HepG2 (cell line): ENCODE results near the gene LDLRAD4. TPM values are rescaled to one million over a fixed set of nuclear protein-coding genes. Genes with fewer than 3 reads are reported as not detected.

Experiments
- ATAC-seq: fragments of 200-7000 bp; cut with Tn5 transposase; 3 replicates; pipeline ENCODE4 v1.9.1; 2020; ENCODE audit warnings: mild to moderate bottlenecking, moderate library complexity
- BruUV-seq: library from RNA; stranded (reverse); fragments of 400-500 nt; replicated peaks from 2 replicates; lab custom pipeline; 2021; lab: Mats Ljungman, UMichigan
- CTCF ChIA-PET: fragments of 300-600 bp; formaldehyde crosslinking; extraction: SDS; loops from one replicate; lab custom pipeline; 2021; ENCODE audit warnings: low total read pairs, inconsistent platforms, low intra/inter-chr PET ratio; lab: Yijun Ruan, JAX
- POLR2A ChIA-PET: fragments of 350-600 bp; sonication (Branson Sonifier 250); formaldehyde crosslinking; loops from one replicate; lab custom pipeline; 2020; ENCODE audit warnings: antibody characterized with exemption, inconsistent platforms; lab: Yijun Ruan, JAX
- DNase-seq: peaks from one replicate; pipeline ENCODE4 v3.0.0-alpha.2; 2015; ENCODE audit warnings: low spot score
- FAIRE-seq: peaks from 3 replicates; lab custom pipeline; 2011; peaks lifted over from hg19 to GRCh38; lab: Jason Lieb, UNC
- H2AFZ ChIP-seq: one replicate; pipeline ENCODE4 v1.6.1; 2011; ENCODE audit warnings: low read length, inconsistent platforms
- H3K27ac ChIP-seq: fragments of 300-600 bp; 3 replicates; pipeline ENCODE4 v1.8.0; 2011; ENCODE audit warnings: mixed run types, mild to moderate bottlenecking, mixed read lengths, low read length, inconsistent platforms; ENCODE audit not compliant: insufficient read depth; ENCODE audit errors: extremely low read length
- H3K27me3 ChIP-seq, 2 experiments: fragments of 200-600 bp in 1 of 2; 2 replicates in 1 of 2; 3 replicates in 1 of 2; pipeline versions ENCODE4 v1.6.0 to v1.8.0; 2011; ENCODE audit warnings: low read length in 2 of 2, mild to moderate bottlenecking in 2 of 2, moderate library complexity in 2 of 2, inconsistent platforms in 1 of 2; ENCODE audit not compliant: insufficient read depth in 2 of 2, control insufficient read depth in 1 of 2
- H3K36me3 ChIP-seq, 2 experiments: fragments of 200-600 bp in 1 of 2; replicated peaks in 1 of 2; 2 replicates in 1 of 2; 3 replicates in 1 of 2; pipeline versions ENCODE4 v1.5.1 to v1.8.0; 2011; ENCODE audit warnings: low read length in 2 of 2, inconsistent platforms in 1 of 2; ENCODE audit not compliant: insufficient read depth in 2 of 2, control insufficient read depth in 1 of 2
- H3K4me1 ChIP-seq: 2 replicates; pipeline ENCODE4 v1.5.1; 2012; ENCODE audit warnings: low read length, inconsistent platforms; ENCODE audit not compliant: insufficient read depth
- H3K4me2 ChIP-seq: 2 replicates; pipeline ENCODE4 v1.6.0; 2011; ENCODE audit warnings: low read depth, low read length, inconsistent platforms
- H3K4me3 ChIP-seq, 3 experiments: fragments of 200-600 bp in 1 of 3; sonication (generic), shearing (Covaris generic) in 1 of 3; replicated peaks in 1 of 3; 2 replicates each; pipeline ENCODE4 v1.5.1; 2011 to 2016; ENCODE audit warnings: low read length in 3 of 3, inconsistent platforms in 2 of 3, low read depth in 2 of 3, mild to moderate bottlenecking in 2 of 3, control low read depth in 1 of 3, mixed read lengths in 1 of 3; ENCODE audit not compliant: insufficient read depth in 1 of 3
- H3K79me2 ChIP-seq: one replicate; pipeline ENCODE4 v1.6.1; 2011; ENCODE audit warnings: low read length, inconsistent platforms; ENCODE audit not compliant: insufficient read depth
- H3K9ac ChIP-seq: 2 replicates; pipeline ENCODE4 v1.6.0; 2011; ENCODE audit warnings: mild to moderate bottlenecking, low read depth, low read length, inconsistent platforms; ENCODE audit not compliant: insufficient read depth
- H3K9me3 ChIP-seq: 2 replicates; pipeline ENCODE4 v1.5.1; 2012; ENCODE audit warnings: mild to moderate bottlenecking, low read length
- H4K20me1 ChIP-seq: 2 replicates; pipeline ENCODE4 v1.6.0; 2011; ENCODE audit warnings: inconsistent platforms, mild to moderate bottlenecking, low read length, moderate library complexity; ENCODE audit not compliant: insufficient read depth
- FOSL1 ChIP-seq: sonication (generic); formaldehyde crosslinking; IDR thresholded peaks from 2 replicates; pipeline ENCODE4 v1.9.0; 2021; ENCODE audit warnings: missing genetic modification reagents, borderline replicate concordance
- HDAC2 ChIP-seq: sonication (generic); formaldehyde crosslinking; IDR thresholded peaks from 2 replicates; pipeline ENCODE4 v1.4.0; 2020; ENCODE audit warnings: missing genetic modification reagents
- ZNF839 ChIP-seq: sonication (generic); formaldehyde crosslinking; IDR thresholded peaks from 2 replicates; pipeline ENCODE4 v1.4.0; 2020; ENCODE audit warnings: missing genetic modification reagents, mild to moderate bottlenecking, borderline replicate concordance
- WGBS: methylation state at CpG from one replicate; pipeline ENCODE4 v1.1.6; 2017; ENCODE audit warnings: low lambda C conversion rate; 5-methylcytosine and 5-hydroxymethylcytosine counted together
- in situ Hi-C: cut with HindIII; loops from 2 replicates; pipeline ENCODE4 v1.10.0; 2017; ENCODE audit warnings: low pct_unique_long_range_greater_than_20kb; ENCODE audit not compliant: extremely low pct_ligation_motif_present
- intact Hi-C: fragments of 100-400 bp; cut with micrococcal nuclease; formaldehyde crosslinking; loops from one replicate; pipeline ENCODE4 v1.10.0; 2022; ENCODE audit not compliant: unreplicated experiment
- polyA plus RNA-seq, 8 experiments: library from polyadenylated mRNA; depleted of rRNA in 3 of 8; stranded (reverse) in 7 of 8; unstranded in 1 of 8; fragments of >200 nt; fragmentation: Illumina TruSeq in 4 of 8; extraction: Trizol in 4 of 8; gene quantifications; 2 replicates each; pipeline versions ENCODE4 v1.2.1 to v1.2.3, GENCODE V29; 2011 to 2016; ENCODE audit warnings: low read depth in 4 of 8, missing spikeins in 1 of 8, mixed read lengths in 1 of 8; ENCODE audit not compliant: insufficient read depth in 1 of 8
- total RNA-seq, 5 experiments: library from RNA; depleted of rRNA; stranded (reverse); fragments of >200 nt; fragmentation: Illumina TruSeq; extraction: Trizol; gene quantifications; 2 replicates each; pipeline ENCODE4 v1.2.3, GENCODE V29; 2016; ENCODE audit warnings: low read depth in 1 of 5
- TF ChIP-seq, protein P1 (sequence below): sonication (generic); formaldehyde crosslinking; IDR thresholded peaks from 2 replicates; pipeline ENCODE4 v1.4.0; 2020; ENCODE audit warnings: missing genetic modification reagents
- TF ChIP-seq, protein P2 (sequence below): sonication (generic); formaldehyde crosslinking; IDR thresholded peaks from 2 replicates; pipeline ENCODE4 v1.5.0; 2020; ENCODE audit warnings: mild to moderate bottlenecking, low read depth, missing genetic modification reagents, borderline replicate concordance
- TF ChIP-seq, protein P3 (sequence below): fragments of 450-650 bp; IDR thresholded peaks from 2 replicates; pipeline ENCODE4 v1.6.1; 2016

Gene LDLRAD4
- total and polyA plus RNA-seq, 2 of the 13 experiments (the other 11 are each of a cell fraction or from before 2014, with no cell fraction given), result 13.6 to 20.9 TPM

DNA sequence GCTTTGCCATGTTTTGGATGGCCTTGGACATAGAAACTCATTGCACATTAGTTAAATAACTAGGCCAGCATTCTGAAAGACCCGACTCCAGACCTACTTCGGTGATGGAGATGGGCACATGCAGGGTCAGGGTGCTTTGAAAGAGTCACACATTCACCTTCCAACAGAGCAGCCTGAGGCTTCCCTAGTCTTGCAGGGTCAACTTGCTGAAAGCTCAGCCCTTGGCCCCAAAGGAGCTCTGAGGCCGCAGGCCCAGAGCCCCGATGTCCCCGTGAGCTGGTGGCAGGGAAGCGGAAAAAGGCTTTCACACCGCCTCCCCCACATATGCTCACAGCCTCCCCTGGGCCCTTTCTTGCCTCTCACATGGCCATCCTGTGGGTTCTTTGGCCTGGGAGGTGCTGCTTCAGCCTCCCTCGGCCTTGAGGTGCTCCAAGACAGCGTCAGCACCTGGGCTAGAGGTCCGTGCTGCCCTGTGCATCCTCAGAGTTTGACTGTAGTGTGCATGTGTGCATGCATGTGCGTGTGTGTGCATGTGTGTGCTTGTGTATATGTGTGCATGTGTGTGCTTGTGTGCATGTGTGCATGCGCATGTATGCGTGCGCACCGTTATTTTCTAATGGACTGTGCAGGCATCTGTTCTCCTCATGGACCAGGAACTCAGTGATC, 21.6 kb downstream of the LDLRAD4 start:
- Histone ChIP-seq H3K36me3 (no peaks in the 10 kb centered on the region), H4K20me1 (0 out of 2 replicates have a peak, but pooled peaks cover 2% of the 10 kb centered on the region), H3K79me2 (no peaks in the 10 kb centered on the region), H3K9ac (no peak overlapping the region), H3K4me3 (no peak overlapping the region), H3K27ac (no peak overlapping the region), H2AFZ (no peak overlapping the region), H3K4me1 (peaks cover 20% of the 10 kb centered on the region), H3K4me2 (no peak overlapping the region), H3K27me3 (no peaks in the 10 kb centered on the region; a peak in 1 of 5 replicates), H3K9me3 (no peaks in the 10 kb centered on the region)
- in situ Hi-C loops (no loop called here), intact Hi-C loops (no loop called here)
- CTCF ChIA-PET, result no interaction called here
- no peak; the same call in 2 of the 3 replicates for ATAC-seq
- 85% methylated on average over 9 of the region's 15 CpGs for WGBS
- FAIRE-seq, result no peak
- DNase-seq, result no peak
- POLR2A ChIA-PET, result no interaction called here
- BruUV-seq, result no TSS peak
- TF ChIP-seq, protein P1, sequence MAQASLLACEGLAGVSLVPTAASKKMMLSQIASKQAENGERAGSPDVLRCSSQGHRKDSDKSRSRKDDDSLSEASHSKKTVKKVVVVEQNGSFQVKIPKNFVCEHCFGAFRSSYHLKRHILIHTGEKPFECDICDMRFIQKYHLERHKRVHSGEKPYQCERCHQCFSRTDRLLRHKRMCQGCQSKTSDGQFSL (CRISPR knock-in tag), result no peak
- no peak for TF ChIP-seq HDAC2 (CRISPR knock-in tag)
- TF ChIP-seq, protein P2, sequence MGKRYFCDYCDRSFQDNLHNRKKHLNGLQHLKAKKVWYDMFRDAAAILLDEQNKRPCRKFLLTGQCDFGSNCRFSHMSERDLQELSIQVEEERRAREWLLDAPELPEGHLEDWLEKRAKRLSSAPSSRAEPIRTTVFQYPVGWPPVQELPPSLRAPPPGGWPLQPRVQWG (CRISPR knock-in tag), result no peak
- TF ChIP-seq ZNF839 (CRISPR knock-in tag), result no peak
- no peak for TF ChIP-seq FOSL1
- TF ChIP-seq, protein P3, sequence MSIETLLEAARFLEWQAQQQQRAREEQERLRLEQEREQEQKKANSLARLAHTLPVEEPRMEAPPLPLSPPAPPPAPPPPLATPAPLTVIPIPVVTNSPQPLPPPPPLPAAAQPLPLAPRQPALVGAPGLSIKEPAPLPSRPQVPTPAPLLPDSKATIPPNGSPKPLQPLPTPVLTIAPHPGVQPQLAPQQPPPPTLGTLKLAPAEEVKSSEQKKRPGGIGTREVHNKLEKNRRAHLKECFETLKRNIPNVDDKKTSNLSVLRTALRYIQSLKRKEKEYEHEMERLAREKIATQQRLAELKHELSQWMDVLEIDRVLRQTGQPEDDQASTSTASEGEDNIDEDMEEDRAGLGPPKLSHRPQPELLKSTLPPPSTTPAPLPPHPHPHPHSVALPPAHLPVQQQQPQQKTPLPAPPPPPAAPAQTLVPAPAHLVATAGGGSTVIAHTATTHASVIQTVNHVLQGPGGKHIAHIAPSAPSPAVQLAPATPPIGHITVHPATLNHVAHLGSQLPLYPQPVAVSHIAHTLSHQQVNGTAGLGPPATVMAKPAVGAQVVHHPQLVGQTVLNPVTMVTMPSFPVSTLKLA, result peak; percentile 45; the same call in 1 of the 2 replicates
